Body of pancreas (tissue), 4 donors: ENCODE data around the gene ACSF3. TPM values are rescaled to one million over a fixed set of nuclear protein-coding genes. Genes with fewer than 3 reads are reported as not detected.

ENCODE experiments used
- ATAC-seq: fragments of 150-250 bp; one replicate; pipeline ENCODE4 v1.9.1; 2016
- DNase-seq, 4 donors: peaks; one replicate each; pipeline ENCODE4 v3.0.0-alpha.2; 2019
- H3K27ac ChIP-seq, 4 donors: fragments of 200-600 bp; sonication (generic); 1 replicate in 3 of 4; 2 replicates in 1 of 4; pipeline versions ENCODE4 v1.5.1 to v1.6.1; 2016 to 2019; ENCODE audit warnings: mild to moderate bottlenecking in 1 of 4, mixed read lengths in 1 of 4, moderate library complexity in 1 of 4
- H3K27me3 ChIP-seq, 2 donors: fragments of 200-600 bp; sonication (generic); one replicate each; pipeline ENCODE4 v1.6.0; 2016; ENCODE audit warnings: mild to moderate bottlenecking in 1 of 2
- H3K36me3 ChIP-seq, 2 donors: fragments of 200-600 bp; sonication (generic); replicated peaks in 1 of 2; 2 replicates each; pipeline ENCODE4 v1.5.1; 2016; ENCODE audit warnings: low read depth in 2 of 2; ENCODE audit not compliant: insufficient read depth in 1 of 2
- H3K4me1 ChIP-seq: fragments of 200-600 bp; sonication (generic); one replicate; pipeline ENCODE4 v1.6.0; 2016
- H3K4me3 ChIP-seq, 2 donors: fragments of 200-600 bp; sonication (generic); 1 replicate in 1 of 2; 2 replicates in 1 of 2; pipeline ENCODE4 v1.5.1; 2016 to 2019
- H3K9me3 ChIP-seq, 3 donors: fragments of 200-600 bp; sonication (generic); 1 replicate in 2 of 3; 2 replicates in 1 of 3; pipeline ENCODE4 v1.5.1; 2016
- CTCF ChIP-seq, 7 experiments: fragments of 450-650 bp in 4 of 7; fragments of 200-600 bp in 3 of 7; sonication (generic) in 3 of 7; IDR thresholded peaks; one replicate each; pipeline ENCODE4 v1.5.1; 2016 to 2019; ENCODE audit warnings: antibody characterized with exemption in 7 of 7
- POLR2A ChIP-seq, 3 donors: fragments of 450-650 bp; IDR thresholded peaks; one replicate each; pipeline ENCODE4 v1.6.1; 2016; ENCODE audit warnings: antibody characterized with exemption in 3 of 3, mild to moderate bottlenecking in 2 of 3
- WGBS, 2 donors: methylation state at CpG; one replicate each; pipeline ENCODE4 v1.1.5; 2017; 5-methylcytosine and 5-hydroxymethylcytosine counted together
- intact Hi-C: fragments of 100-400 bp; cut with DNase I; formaldehyde crosslinking; loops from one replicate; pipeline ENCODE4 v1.15.1; 2023
- total RNA-seq, 2 donors: library from RNA; depleted of rRNA; stranded (reverse); fragments of >200 nt; gene quantifications; one replicate each; pipeline ENCODE4 v1.1.0, GENCODE V29; 2016

ACSF3 gene
- total RNA-seq, 2 donors from 2014 or later, result 22.1 to 48.8 TPM

GRCh38 chr16:89192956-89193575, 99.4 kb downstream of the ACSF3 start:
- Histone ChIP-seq H3K27me3 (peaks cover 0 to 4% of the 10 kb centered on the region in 2 donors), H3K36me3 (no peaks in the 10 kb centered on the region), H3K27ac (peak overlapping the region in 1 of 4 donors; percentile 39), H3K4me1 (peaks cover 11% of the 10 kb centered on the region), H3K9me3 (no peaks in the 10 kb centered on the region), H3K4me3 (no peak overlapping the region)
- intact Hi-C loops, result no loop called here
- TF ChIP-seq CTCF (IDR thresholded peaks at IDR 0.05) (no peak), POLR2A (IDR thresholded peaks at IDR 0.05) (no peak)
- 9 to 12% methylated on average over 28 to 36 of the region's 39 CpGs for WGBS, 2 donors
- DNase-seq (peak in 3 of 4 donors; percentile 19 to 87 (median 51)), ATAC-seq (peak; percentile 4)

GRCh38 chr16:89193576-89194293, 100.1 kb downstream of the ACSF3 start:
- Histone ChIP-seq H3K36me3 (no peaks in the 10 kb centered on the region), H3K27me3 (peaks cover 0 to 4% of the 10 kb centered on the region in 2 donors), H3K4me1 (peaks cover 11% of the 10 kb centered on the region), H3K4me3 (no peak overlapping the region), H3K9me3 (no peaks in the 10 kb centered on the region), H3K27ac (peak overlapping the region in 1 of 4 donors; percentile 39)
- TF ChIP-seq POLR2A (IDR thresholded peaks at IDR 0.05) (no peak), CTCF (IDR thresholded peaks at IDR 0.05) (no peak)
- 50 to 75% methylated on average over 2 to 33 of the region's 38 CpGs for WGBS, 2 donors
- ATAC-seq (no peak), DNase-seq (peak in 2 of 4 donors; percentile 8 to 54)
- intact Hi-C loops, result no loop called here

- Histone ChIP-seq H3K9me3 (no peaks in the 10 kb centered on the region), H3K4me1 (peaks cover 11% of the 10 kb centered on the region), H3K27me3 (peaks cover 0 to 4% of the 10 kb centered on the region in 2 donors), H3K36me3 (no peaks in the 10 kb centered on the region), H3K27ac (no peak overlapping the region), H3K4me3 (no peak overlapping the region)
- no peak for ATAC-seq
- 79 to 95% methylated on average over 8 to 43 of the region's 45 CpGs for WGBS, 2 donors
- TF ChIP-seq POLR2A (IDR thresholded peaks at IDR 0.05), result no peak
- no peak for TF ChIP-seq CTCF (IDR thresholded peaks at IDR 0.05)
- DNase-seq, result peak in 1 of 4 donors; percentile 3
- intact Hi-C loops, result no loop called here
Observed at GRCh38 chr16:89194340-89195311, 101.0 kb downstream of the ACSF3 start.

- no peak for DNase-seq
Observed at GRCh38 chr16:89195521-89196171, 102.0 kb downstream of the ACSF3 start.

More at GRCh38 chr16:89195521-89196171, 102.0 kb downstream of the ACSF3 start:
- H3K4me3 ChIP-seq, result no peak overlapping the region
- WGBS, 2 donors, result 78 to 90% methylated on average over 4 to 19 of the region's 21 CpGs
- TF ChIP-seq CTCF (IDR thresholded peaks at IDR 0.05) (no peak), POLR2A (IDR thresholded peaks at IDR 0.05) (no peak)
- peaks cover 17% of the 10 kb centered on the region for H3K4me1 ChIP-seq
- peaks cover 0 to 9% of the 10 kb centered on the region in 2 donors for H3K27me3 ChIP-seq
- ATAC-seq, result no peak
- intact Hi-C loops, result no loop called here
- H3K9me3 ChIP-seq, result no peaks in the 10 kb centered on the region
- H3K36me3 ChIP-seq, result no peaks in the 10 kb centered on the region
- H3K27ac ChIP-seq, result no peak overlapping the region
